KMS-11 (cell line): ENCODE results near the gene ARMH2.
"Not testable (repeated sequence)": the region's sequence is repeated elsewhere in the genome, so short reads cannot be mapped to it uniquely, and the experiment has no call there.

Source experiments
- H2AFZ ChIP-seq: fragments of 200-600 bp; sonication (generic); 2 replicates; pipeline ENCODE4 v1.6.1; 2016; ENCODE audit warnings: antibody characterized with exemption, mixed run types, low read depth
- H3K27ac ChIP-seq: fragments of 200-600 bp; sonication (generic); 2 replicates; pipeline ENCODE4 v1.6.1; 2016; ENCODE audit warnings: mild to moderate bottlenecking, mixed run types
- H3K27me3 ChIP-seq: fragments of 200-600 bp; sonication (generic); 2 replicates; pipeline ENCODE4 v1.6.1; 2017; ENCODE audit warnings: mild to moderate bottlenecking, low read depth, mixed run types, moderate library complexity; ENCODE audit not compliant: insufficient read depth
- H3K36me3 ChIP-seq: fragments of 200-600 bp; sonication (generic); 2 replicates; pipeline ENCODE4 v1.6.1; 2017; ENCODE audit warnings: mild to moderate bottlenecking, mixed run types; ENCODE audit not compliant: insufficient read depth
- H3K4me1 ChIP-seq: fragments of 200-600 bp; sonication (generic); 2 replicates; pipeline ENCODE4 v1.6.1; 2016; ENCODE audit warnings: mild to moderate bottlenecking, low read depth, mixed run types; ENCODE audit not compliant: poor library complexity, severe bottlenecking
- H3K4me2 ChIP-seq: fragments of 200-600 bp; sonication (generic); 2 replicates; pipeline ENCODE4 v1.7.0; 2016; ENCODE audit warnings: mild to moderate bottlenecking, mixed run types
- H3K4me3 ChIP-seq: fragments of 200-600 bp; sonication (generic); IDR thresholded peaks from 2 replicates; pipeline ENCODE4 v1.6.1; 2017; ENCODE audit warnings: low read depth, low read length, mixed read lengths; ENCODE audit not compliant: insufficient read depth
- H3K79me2 ChIP-seq: fragments of 200-600 bp; sonication (generic); 2 replicates; pipeline ENCODE4 v1.6.1; 2016; ENCODE audit warnings: low read depth, mixed run types; ENCODE audit not compliant: insufficient read depth
- H3K9ac ChIP-seq: fragments of 200-600 bp; sonication (generic); 2 replicates; pipeline ENCODE4 v1.6.1; 2016; ENCODE audit warnings: mild to moderate bottlenecking, mixed run types
- H4K20me1 ChIP-seq: fragments of 200-600 bp; sonication (generic); 2 replicates; pipeline ENCODE4 v1.6.1; 2016; ENCODE audit warnings: mild to moderate bottlenecking, mixed run types; ENCODE audit not compliant: insufficient read depth
- TF ChIP-seq, protein P1 (sequence below): fragments of 200-600 bp; sonication (generic); conservative IDR thresholded peaks from 2 replicates; pipeline ENCODE4 v1.6.1; 2017; ENCODE audit warnings: low read depth, mild to moderate bottlenecking, antibody characterized with exemption, low read length, moderate library complexity, mixed read lengths

The ARMH2 gene

GRCh38 chr6:24768361-24768760 lies 30.4 kb downstream of the ARMH2 start:
- Histone ChIP-seq H3K9ac (no peak overlapping the region), H3K4me3 (no peak overlapping the region), H3K4me2 (peak overlapping the region; percentile 30; the same call in 1 of the 2 replicates), H3K27ac (no peak overlapping the region), H2AFZ (no peak overlapping the region), H3K4me1 (peaks cover 12% of the 10 kb centered on the region), H3K27me3 (peaks cover 6% of the 10 kb centered on the region; the same call in 1 of the 2 replicates), H3K79me2 (no peaks in the 10 kb centered on the region), H3K36me3 (no peaks in the 10 kb centered on the region), H4K20me1 (no peaks in the 10 kb centered on the region)
- TF ChIP-seq, protein P1, sequence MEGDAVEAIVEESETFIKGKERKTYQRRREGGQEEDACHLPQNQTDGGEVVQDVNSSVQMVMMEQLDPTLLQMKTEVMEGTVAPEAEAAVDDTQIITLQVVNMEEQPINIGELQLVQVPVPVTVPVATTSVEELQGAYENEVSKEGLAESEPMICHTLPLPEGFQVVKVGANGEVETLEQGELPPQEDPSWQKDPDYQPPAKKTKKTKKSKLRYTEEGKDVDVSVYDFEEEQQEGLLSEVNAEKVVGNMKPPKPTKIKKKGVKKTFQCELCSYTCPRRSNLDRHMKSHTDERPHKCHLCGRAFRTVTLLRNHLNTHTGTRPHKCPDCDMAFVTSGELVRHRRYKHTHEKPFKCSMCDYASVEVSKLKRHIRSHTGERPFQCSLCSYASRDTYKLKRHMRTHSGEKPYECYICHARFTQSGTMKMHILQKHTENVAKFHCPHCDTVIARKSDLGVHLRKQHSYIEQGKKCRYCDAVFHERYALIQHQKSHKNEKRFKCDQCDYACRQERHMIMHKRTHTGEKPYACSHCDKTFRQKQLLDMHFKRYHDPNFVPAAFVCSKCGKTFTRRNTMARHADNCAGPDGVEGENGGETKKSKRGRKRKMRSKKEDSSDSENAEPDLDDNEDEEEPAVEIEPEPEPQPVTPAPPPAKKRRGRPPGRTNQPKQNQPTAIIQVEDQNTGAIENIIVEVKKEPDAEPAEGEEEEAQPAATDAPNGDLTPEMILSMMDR = no peak

GRCh38 chr6:24766680-24767462 lies 31.8 kb downstream of the ARMH2 start:
- no peaks in the 10 kb centered on the region for H4K20me1 ChIP-seq
- no peak overlapping the region for H3K9ac ChIP-seq
- H3K27ac ChIP-seq = no peak overlapping the region
- peaks cover 6% of the 10 kb centered on the region; the same call in 1 of the 2 replicates for H3K27me3 ChIP-seq
- no peak overlapping the region; the same call in 1 of the 2 replicates for H3K4me2 ChIP-seq
- no peak overlapping the region for H3K4me3 ChIP-seq
- no peak overlapping the region for H2AFZ ChIP-seq
- H3K36me3 ChIP-seq = no peaks in the 10 kb centered on the region
- H3K79me2 ChIP-seq = no peaks in the 10 kb centered on the region
- H3K4me1 ChIP-seq = peaks cover 12% of the 10 kb centered on the region
- TF ChIP-seq, protein P1 = peak; percentile 41; the same call in 1 of the 2 replicates

DNA sequence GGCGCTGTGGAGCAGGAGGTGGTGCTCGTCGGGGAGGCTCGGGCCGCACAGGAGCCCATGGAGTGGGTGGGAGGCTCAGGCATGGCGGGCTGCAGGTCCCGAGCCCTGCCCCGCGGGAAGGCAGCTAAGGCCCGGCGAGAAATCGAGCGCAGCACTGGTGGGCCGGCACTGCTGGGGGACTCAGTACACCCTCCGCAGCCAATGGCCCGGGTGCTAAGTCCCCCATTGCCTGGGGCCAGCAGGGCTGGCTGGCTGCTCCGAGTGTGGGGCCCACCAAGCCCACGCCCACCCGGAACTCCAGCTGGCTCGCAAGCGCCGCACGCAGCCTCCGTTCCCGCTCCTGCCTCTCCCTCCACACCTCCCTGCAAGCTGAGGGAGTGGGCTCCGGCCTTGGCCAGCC lies 32.7 kb downstream of the ARMH2 start:
- not testable (repeated sequence) for H3K9ac ChIP-seq, H2AFZ ChIP-seq, H4K20me1 ChIP-seq, H3K79me2 ChIP-seq, H3K36me3 ChIP-seq, H3K27ac ChIP-seq, H3K27me3 ChIP-seq, H3K4me3 ChIP-seq, H3K4me2 ChIP-seq
- peaks cover 12% of the 10 kb centered on the region for H3K4me1 ChIP-seq

DNA sequence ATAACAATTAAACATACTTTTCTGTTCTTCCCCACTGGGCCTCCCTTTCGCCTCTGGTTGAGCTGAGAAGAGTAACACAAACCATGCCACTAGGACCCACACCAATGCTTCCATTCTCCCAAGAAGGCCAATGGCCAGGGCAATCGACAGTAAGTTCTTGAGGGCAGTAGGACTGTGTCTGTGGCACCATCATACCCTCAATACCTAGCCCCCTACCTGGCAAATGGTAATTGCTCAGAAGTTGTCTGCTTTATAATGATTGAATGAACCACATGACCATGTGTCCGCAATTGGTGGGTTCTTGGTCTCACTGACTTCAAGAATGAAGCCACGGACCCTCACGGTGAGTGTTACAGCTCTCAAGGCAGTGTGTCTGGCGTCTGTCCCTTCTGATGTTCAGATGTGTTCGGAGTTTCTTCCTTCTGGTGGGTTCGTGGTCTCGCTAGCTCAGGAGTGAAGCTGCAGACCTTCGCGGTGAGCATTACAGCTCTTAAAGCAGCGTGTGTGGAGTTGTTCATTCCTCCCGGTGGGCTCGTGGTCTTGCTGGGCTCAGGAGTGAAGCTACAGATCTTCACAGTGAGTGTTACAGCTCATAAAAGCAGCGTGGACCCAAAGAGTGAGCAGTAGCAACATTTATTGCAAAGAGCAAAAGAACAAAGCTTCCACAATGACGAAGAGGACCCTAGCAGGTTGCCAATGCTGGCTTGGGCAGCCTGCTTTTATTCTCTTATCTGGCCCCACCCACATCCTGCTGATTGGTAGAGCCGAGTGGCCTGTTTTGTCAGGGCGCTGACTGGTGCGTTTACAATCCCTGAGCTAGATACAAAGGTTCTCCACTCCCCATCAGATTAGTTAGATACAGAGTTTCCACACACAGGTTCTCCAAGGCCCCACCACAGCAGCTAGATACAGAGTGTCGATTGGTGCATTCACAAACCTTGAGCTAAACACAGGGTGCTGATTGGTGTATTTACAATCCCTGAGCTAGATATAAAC lies 33.6 kb downstream of the ARMH2 start:
- H3K79me2 ChIP-seq, H2AFZ ChIP-seq, H3K27ac ChIP-seq, H3K4me2 ChIP-seq, H3K4me3 ChIP-seq, H4K20me1 ChIP-seq, H3K36me3 ChIP-seq, H3K9ac ChIP-seq, H3K27me3 ChIP-seq: not testable (repeated sequence)
- peaks cover 12% of the 10 kb centered on the region for H3K4me1 ChIP-seq

GRCh38 chr6:24763578-24763977 lies 35.1 kb downstream of the ARMH2 start:
- H3K4me3 ChIP-seq = no peak overlapping the region
- peaks cover 6% of the 10 kb centered on the region; the same call in 1 of the 2 replicates for H3K27me3 ChIP-seq
- no peaks in the 10 kb centered on the region for H3K79me2 ChIP-seq
- TF ChIP-seq, protein P1 = no peak
- no peak overlapping the region for H3K4me2 ChIP-seq
- H2AFZ ChIP-seq = no peak overlapping the region
- no peaks in the 10 kb centered on the region for H3K36me3 ChIP-seq
- H3K9ac ChIP-seq = no peak overlapping the region
- no peaks in the 10 kb centered on the region for H4K20me1 ChIP-seq
- no peak overlapping the region for H3K27ac ChIP-seq
- H3K4me1 ChIP-seq = peaks cover 10% of the 10 kb centered on the region
